HG02870 (cell line): ENCODE results near the gene CEP126.
A peak's percentile ranks its signal among the peaks of the same experiment; 100 is the strongest.

ENCODE experiments used
- ATAC-seq: cut with Tn5 transposase; IDR thresholded peaks from one replicate; pipeline ENCODE4 v1.9.1; 2021; ENCODE audit warnings: mild to moderate bottlenecking, moderate library complexity; ENCODE audit not compliant: unreplicated experiment

Gene CEP126

DNA sequence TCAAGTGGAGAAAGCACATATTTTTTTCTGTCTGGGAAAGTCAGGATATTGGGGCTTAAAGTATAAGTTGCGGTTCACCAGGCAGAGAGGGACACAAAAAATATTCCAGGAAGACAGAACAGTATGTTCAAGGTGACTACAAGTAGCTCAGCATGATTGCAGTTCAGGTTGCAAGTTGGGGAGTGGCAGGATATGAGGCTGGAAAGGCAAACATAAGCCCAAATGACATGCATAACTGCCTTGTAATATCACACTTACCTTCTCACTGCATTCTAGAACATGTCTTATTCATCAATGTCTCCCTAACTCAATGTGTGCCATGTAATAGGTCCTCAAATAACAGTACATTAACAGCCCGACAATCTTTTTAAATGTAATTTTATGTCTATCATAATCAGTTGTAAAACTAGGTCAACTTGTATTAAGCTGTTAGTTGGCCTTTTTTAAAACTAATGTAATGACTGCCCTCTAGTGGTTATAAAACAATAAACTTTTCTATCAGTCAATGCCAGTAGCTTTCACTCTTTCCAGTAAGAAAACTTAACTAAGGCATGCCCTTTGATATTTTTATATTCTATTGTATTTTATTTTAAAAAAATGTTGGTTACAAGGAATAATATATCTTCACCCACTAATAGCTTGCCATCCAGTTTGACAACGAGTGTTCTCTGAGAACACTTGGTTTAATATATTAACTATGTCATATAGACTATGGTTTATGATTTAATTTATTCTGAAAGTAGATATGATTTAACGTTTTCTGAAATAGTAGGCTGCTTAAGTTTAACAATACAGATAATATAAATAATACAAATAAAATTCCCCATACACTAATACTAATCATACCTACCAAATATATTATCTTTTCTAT, 93.0 kb downstream of the CEP126 start:
- ATAC-seq: peak; percentile 66

DNA sequence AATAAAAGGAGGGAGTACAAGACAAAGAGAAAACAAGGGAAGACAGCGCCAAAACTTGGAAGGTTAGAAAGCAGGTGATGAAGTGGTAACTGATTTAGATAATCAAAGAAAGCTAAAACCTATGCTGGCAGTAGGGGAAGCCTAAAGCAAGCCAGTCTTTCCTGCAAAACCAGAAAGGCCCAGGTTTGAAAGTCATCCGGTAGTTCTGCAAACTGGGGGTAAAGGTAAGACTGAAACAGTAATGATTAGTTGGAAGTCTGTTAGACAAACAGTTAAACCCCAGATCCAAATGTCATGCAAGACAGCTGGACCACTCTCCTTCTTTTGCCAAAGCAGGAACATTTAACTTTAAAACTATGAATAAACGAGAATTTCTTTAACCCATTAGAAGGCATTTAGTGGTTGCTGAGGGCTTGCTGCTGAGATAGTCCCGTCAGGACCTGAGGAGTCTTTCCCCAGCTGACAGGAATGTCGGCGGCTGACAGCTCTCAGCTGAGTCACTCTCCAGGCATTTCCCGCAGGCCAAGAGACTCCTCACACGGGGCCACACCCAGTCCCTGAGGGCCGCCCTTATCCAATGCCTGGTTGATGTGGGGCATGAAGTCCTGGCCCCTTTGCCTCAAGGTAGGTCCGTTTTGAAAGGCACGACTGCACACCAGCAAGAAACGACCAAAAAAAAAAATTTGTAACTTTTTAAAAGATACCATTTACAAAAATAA, 96.1 kb downstream of the CEP126 start:
- ATAC-seq: no peak

DNA sequence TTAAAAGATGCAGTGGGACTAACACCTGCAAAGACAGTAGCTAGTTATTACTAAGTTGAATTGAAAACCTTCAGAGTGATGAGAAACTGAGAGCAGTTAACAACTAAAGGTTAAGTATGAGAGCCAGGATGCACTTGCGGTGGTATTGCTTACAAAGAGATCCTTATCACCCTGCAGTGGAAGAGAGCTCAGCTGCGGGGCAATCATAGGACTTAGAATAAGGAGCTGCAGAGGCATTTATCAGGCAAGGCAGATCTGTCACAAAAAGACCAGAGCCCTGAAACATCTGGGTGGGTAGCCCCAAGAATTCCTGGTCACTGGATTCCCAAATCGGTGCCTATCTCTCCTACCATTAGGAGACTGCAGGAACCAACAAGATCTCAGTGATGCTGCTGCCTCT, 98.1 kb downstream of the CEP126 start:
- ATAC-seq: no peak

DNA sequence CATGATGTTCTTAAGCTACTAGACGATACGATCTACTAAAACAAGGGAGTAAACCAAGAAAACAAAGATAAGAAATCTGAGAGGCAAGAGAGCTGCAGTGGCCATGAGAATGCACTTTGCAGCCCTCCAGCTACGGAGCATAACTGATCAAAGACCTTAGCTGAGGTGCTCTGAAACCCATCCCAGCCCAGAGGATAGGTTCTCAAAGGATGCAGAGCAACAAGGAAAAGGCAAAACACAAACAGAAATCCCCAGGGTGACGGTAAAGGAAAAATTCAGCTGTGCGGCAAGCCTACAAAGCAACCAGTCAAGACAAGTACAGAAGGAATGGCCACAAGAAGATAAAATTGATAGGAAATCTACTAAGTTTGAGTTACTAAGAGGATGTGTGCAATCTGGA, 99.9 kb downstream of the CEP126 start:
- ATAC-seq: no peak

DNA sequence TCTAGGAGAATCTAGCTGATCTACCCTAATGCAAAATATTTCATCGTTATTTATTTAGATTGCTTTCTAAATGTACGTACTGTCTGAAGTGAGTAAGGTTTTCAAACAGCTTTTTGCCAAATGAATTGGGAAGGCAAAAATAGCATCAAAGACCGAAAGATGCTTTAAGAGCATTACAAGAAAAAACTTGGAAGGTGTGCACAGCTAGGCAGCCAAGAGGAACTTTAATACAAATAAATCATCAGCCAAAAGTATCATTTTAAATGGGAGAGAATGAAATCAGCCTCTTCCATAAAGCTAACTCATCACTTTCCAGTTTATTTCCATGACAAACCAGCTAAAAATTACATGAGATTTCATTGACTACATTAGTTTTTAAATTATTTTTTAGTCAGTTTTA, 102.2 kb downstream of the CEP126 start:
- ATAC-seq: no peak

DNA sequence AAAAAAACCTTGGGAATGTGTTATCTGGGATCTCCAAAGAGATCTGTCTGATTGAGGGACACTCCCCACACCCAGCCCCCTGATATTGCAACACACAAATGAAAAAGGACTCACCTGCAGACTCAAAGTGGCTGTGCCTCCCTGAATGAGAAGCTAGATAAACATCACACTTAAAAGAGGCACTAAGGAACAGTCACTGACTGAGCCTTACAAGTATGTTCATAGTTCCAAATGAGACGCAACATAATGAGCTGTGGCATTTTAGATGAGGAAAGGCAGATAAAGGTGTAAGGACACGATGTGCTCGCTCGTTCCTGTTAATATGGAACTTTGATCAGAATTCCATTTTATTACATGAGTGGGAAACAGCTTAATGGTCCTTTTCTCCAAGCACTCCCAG, 111.4 kb downstream of the CEP126 start:
- ATAC-seq: no peak

DNA sequence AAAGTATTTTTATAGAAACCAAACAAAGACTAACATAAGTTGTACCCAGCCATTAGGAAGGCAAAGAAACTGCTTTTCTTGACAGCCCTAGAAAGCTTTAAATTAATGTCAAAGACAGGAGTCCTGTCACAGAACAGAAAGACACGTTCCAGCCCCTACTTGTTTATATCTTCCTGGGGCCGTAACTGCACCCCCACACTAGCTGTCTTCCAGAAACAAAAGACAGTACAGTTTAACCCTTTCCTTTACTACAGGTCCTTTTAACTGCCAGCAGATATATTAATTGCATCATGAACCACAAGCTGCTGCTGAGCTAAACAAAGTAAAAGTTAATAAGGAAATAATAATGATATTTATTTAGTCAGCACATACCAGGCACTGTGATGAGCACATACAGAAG, 112.1 kb downstream of the CEP126 start:
- ATAC-seq: no peak

DNA sequence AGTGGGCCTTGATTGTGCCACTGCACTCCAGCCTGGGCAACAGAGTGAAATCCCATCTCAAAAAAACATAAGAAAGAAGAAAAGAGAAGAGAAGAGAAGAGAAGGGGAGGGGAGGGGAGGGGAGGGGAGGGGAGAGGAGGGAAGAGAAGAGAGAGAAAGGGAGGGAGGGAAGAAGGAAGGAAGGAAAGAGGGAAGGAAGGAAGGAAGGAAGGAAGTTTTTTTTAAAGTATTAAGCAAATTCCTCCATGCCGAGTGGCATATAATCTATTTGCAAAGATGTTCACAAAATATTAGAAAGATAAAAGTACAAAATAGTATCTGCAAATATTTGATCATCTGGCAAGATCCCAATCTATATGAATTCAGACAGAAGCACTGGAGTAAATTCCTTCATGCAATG, 121.9 kb downstream of the CEP126 start:
- no peak for ATAC-seq

DNA sequence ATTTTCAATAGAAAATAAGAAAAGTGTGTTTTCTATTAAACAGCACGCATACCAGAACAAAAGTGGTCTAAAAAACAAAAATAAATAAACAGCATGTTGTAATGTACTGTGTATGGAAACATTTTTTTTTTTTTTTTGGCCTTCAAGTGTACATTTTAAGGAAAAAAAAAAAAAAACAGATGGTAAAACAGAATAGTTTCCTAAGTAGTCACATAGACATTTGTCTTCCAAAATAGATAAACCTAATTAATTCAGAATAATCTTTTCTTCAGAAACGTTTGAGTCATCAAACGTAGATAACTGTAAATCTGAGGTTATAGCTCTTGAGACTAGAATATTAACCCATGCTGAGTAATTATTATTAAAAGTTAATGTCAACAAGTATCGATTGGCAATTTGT, 132.0 kb downstream of the CEP126 start:
- no peak for ATAC-seq

DNA sequence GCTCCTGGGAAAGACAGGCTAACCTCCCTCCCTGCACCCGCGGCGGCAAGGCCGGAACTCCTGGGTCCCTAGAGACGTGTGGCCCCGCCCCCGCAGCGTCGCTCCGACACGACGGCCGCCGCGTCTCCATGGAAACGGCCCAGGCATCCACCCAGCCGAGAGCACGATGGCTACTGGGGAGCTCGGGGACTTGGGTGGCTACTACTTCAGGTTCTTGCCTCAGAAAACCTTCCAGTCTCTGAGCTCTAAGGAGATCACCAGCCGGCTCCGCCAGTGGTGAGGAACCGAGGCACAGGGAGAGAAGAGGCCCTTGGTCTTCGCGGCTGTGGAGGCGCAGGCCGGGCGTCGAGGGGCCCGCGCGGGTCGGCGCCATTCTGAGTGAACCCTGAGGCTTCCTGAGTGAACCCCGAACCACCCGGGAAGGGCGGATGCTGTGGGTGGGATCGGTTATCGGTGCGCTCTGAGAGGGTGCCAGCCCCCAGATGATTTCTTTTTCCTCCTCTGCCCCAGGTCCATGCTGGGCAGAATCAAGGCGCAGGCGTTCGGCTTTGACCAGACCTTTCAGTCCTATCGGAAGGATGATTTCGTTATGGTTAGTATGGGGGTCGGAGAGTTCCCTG, 132.6 kb downstream of the CEP126 start, which contains the start of gene CFAP300:
CFAP300 (plus strand) TSS at position 133 of the 620 bp plus-strand sequence; CDS start at position 167, 34 bp downstream.
- ATAC-seq: no peak
